ENCODE results near the gene LDLRAD3.

The LDLRAD3 gene

DNA sequence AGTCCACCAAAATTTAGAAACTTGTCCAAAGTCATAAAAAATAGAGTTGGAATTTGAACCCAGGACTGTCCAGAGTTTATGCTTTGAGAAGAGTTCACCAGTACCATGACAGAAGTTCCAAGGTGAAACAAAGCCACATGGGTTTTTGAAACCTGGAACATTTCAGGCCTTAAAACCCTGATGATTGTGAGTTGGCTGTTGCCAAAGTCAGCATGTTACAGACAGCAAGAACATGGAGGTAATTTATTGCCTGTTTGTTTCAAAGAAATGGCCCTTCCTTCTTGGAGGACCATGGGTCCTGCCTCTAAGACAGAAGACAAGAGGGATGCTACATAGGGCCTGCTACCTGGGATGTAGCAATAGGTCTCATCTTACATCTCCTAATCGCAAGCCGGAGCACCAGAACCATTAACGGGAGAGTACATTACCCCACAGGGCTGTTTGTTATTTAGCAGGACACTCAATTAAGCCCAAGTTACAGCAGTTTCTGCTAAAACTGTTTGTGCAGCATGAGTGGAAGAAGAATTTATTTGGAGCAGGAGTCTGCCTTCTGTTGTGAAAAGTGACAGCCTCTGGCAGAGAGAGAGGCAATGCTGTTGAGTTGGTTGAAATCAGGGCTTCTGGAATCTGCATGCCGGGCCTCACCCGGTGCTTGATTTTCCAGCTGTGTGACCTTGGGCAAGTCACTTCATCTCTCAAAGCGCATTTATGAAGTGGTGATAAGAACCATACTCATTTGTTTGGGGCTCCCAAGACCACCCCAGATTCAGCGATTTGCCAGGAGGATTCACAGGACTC lies 136.2 kb downstream of the LDLRAD3 start:
- Mint-ChIP-seq H3K9me3 (no peaks in the 10 kb centered on the region), H3K27me3 (no peaks in the 10 kb centered on the region), H3K4me3 (no peak overlapping the region), H3K36me3 (ENCODE audit: low read depth) (no peaks in the 10 kb centered on the region), H3K27ac (no peak overlapping the region), H3K4me1 (ENCODE audit: low read depth) (no peaks in the 10 kb centered on the region)

DNA sequence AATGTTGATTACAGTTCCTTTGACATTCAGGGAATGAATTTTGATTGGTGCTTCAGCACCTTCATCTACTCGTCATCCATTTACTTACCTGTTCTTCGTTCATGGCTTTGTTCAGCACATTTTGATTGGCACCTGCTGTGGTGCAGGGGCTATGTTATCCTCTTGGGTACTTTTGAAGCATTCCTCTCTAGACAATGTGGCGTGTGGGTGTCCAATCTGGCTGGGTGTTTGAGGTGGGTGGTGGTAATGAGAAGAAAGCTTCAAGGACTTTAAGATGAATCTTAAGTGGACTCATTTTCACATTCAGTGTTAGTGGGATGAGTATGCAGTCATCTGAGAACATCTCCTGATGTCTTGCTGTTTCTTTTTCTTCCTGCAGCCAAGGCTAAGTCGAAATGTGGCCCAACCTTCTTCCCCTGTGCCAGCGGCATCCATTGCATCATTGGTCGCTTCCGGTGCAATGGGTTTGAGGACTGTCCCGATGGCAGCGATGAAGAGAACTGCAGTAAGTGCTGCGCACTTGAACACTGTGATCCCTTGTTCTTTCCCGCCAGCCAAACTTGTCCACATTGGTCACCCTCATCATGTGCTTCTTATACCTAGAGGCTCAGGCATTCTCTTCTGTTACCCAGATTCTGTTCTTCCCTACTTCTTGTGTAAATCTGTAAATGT lies 137.5 kb downstream of the LDLRAD3 start:
- Mint-ChIP-seq H3K4me3 (no peak overlapping the region), H3K36me3 (ENCODE audit: low read depth) (no peaks in the 10 kb centered on the region), H3K9me3 (no peaks in the 10 kb centered on the region), H3K27ac (no peak overlapping the region), H3K4me1 (ENCODE audit: low read depth) (no peaks in the 10 kb centered on the region), H3K27me3 (no peaks in the 10 kb centered on the region)

DNA sequence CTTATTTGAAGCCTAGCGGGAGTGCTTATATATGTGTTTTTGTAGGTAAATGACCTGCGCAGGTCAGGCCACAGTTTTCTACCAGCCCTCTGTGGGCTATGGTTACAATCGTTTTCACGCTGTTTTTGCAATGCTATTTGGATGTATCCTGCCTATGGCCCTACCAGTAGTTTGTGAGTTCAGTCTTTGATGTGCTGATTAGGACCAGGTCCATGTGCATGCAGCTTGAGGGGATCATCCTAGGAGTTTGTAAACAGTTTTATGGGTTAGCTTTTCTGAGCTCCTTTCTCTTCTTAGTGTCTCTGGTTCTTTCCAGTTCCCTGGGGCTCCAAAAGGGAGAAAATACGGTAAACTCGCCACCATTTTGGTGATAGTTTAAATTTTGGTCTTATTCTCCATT lies 142.5 kb downstream of the LDLRAD3 start:
- no peak overlapping the region for H3K27ac Mint-ChIP-seq
- H3K4me3 Mint-ChIP-seq: no peak overlapping the region
- H3K27me3 Mint-ChIP-seq: peaks cover 11% of the 10 kb centered on the region
- no peaks in the 10 kb centered on the region for H3K9me3 Mint-ChIP-seq
- H3K36me3 Mint-ChIP-seq (ENCODE audit: low read depth): no peaks in the 10 kb centered on the region
- no peaks in the 10 kb centered on the region for H3K4me1 Mint-ChIP-seq (ENCODE audit: low read depth)

DNA sequence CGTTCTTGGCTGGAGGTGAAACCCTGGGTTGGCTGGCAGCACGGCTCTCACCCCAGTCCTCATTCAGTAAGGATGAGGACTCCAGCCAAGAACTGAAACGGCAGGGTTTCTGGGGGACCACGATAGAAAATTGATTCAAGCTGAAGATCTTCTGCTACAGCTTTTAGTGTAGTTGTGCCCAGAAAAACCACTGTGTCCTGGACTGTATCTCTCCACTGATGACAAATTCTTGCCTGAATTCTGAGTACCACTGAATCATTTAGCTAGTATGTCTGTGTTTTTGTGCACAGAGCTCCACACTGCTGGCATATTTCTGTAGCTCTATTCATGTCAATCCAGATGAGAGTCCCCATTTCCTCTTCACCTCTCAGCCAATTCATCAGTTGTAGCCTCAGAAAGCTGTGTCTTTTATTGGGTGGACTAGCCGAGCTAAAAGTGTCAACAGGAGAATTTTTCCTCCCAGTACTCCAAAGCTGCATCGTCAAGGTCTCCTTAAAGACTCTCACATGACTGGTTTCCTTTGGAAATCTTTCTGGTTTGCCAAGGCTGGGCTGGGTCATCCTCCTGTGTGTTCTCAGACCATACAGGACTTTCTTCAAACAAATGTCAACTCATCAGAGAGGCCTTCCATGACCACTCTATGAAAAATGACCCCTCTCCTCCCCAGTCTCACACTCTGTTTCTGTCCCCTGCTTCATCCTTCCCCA lies 144.6 kb downstream of the LDLRAD3 start:
- Mint-ChIP-seq H3K36me3 (ENCODE audit: low read depth) (no peaks in the 10 kb centered on the region), H3K27ac (no peak overlapping the region), H3K9me3 (no peaks in the 10 kb centered on the region), H3K27me3 (peaks cover 27% of the 10 kb centered on the region), H3K4me1 (ENCODE audit: low read depth) (no peaks in the 10 kb centered on the region), H3K4me3 (no peak overlapping the region)

GRCh38 chr11:36089920-36090319 lies 146.1 kb downstream of the LDLRAD3 start:
- no peak overlapping the region for H3K4me3 Mint-ChIP-seq
- peaks cover 36% of the 10 kb centered on the region for H3K27me3 Mint-ChIP-seq
- H3K4me1 Mint-ChIP-seq (ENCODE audit: low read depth): no peaks in the 10 kb centered on the region
- no peaks in the 10 kb centered on the region for H3K9me3 Mint-ChIP-seq
- no peak overlapping the region for H3K27ac Mint-ChIP-seq
- no peaks in the 10 kb centered on the region for H3K36me3 Mint-ChIP-seq (ENCODE audit: low read depth)

GRCh38 chr11:36090356-36091109 lies 146.7 kb downstream of the LDLRAD3 start:
- H3K4me3 Mint-ChIP-seq: no peak overlapping the region
- H3K36me3 Mint-ChIP-seq (ENCODE audit: low read depth): no peaks in the 10 kb centered on the region
- H3K27me3 Mint-ChIP-seq: peaks cover 36% of the 10 kb centered on the region
- H3K27ac Mint-ChIP-seq: no peak overlapping the region
- H3K9me3 Mint-ChIP-seq: no peaks in the 10 kb centered on the region
- H3K4me1 Mint-ChIP-seq (ENCODE audit: low read depth): no peaks in the 10 kb centered on the region

DNA sequence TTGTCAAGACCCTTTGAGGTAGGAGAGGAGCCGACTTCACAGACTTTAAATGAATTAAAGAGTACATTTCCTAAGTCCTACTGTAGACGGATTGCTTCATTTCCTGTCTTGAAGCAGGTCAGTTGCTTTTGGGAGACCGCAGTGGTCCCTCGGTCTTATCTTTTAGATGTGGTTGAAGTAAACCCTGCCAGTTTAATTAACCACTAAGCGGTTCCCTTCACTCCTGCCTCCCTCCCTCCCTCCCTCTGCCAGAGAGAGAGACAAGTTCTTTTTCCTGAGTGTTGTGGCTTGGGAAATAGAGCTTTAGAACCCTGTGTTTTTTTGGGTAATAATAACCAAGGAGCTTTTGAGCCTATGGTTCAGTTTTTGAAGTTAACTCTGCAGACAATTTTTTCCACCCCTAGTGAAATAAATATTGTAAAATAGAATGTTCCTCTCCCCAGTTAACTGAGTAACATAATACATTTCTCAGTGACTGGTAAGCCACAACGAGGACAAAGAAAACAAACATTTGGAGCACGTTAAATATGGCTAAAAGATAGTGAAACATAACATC lies 147.5 kb downstream of the LDLRAD3 start:
- Mint-ChIP-seq H3K9me3 (no peaks in the 10 kb centered on the region), H3K27me3 (peaks cover 36% of the 10 kb centered on the region), H3K4me3 (no peak overlapping the region), H3K36me3 (ENCODE audit: low read depth) (no peaks in the 10 kb centered on the region), H3K27ac (no peak overlapping the region), H3K4me1 (ENCODE audit: low read depth) (no peaks in the 10 kb centered on the region)

DNA sequence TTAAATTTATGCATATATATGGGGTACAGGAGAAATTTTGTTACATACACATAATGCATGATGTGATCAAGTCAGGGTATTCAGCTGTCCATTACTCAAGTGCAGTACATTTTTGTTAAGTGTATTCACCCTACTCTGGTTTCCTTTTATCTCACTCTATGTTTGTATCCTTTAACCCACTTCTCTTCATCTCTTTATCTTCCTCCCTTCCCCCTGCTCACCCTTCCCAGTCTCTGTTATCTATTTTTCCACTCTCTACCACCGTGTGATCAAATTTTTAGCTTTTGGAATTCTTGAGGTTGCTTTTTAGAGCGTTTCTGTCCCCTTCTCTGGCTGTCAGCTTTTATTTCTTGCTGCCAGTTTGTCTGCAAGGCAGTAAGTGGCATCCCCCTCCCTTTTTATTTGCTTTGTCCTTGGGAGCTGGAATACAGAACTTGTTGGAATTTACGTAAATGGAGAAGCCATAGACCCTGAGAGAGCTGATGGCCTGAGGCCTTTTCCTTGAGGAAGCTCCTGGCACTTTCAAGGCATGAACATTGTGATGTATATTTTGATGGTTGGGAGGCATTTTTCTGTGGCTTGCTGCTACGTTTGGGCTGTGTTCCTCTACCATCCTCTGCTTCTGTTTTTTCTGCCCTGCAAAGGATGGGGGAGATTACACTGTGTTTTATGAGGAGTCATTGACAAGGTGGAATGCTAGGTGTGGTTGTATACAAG lies 148.6 kb downstream of the LDLRAD3 start:
- Mint-ChIP-seq H3K36me3 (ENCODE audit: low read depth) (no peaks in the 10 kb centered on the region), H3K4me1 (ENCODE audit: low read depth) (no peaks in the 10 kb centered on the region), H3K4me3 (no peak overlapping the region), H3K27ac (no peak overlapping the region), H3K9me3 (no peaks in the 10 kb centered on the region), H3K27me3 (peaks cover 45% of the 10 kb centered on the region)

DNA sequence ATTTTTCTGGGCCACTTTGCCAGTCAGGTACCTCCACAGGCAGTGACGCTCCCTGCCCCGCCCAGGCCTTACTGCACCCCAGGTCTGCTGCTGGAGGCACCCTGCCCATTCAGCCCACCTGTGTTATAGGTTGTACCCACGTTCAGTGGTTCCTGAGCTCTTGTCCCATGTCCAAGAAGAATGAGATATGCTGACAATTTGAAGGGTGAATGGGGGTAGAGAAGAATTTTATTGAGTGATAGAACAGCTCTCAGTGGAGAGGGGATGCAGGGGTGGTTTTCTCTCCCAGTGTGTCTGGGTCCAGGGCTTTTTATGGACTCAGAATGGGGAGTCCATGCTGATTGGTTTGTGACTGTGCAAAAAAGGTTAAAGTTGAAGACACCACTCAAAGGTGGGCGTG lies 149.7 kb downstream of the LDLRAD3 start:
- Mint-ChIP-seq H3K36me3 (ENCODE audit: low read depth) (no peaks in the 10 kb centered on the region), H3K9me3 (no peaks in the 10 kb centered on the region), H3K27ac (no peak overlapping the region), H3K4me3 (no peak overlapping the region), H3K4me1 (ENCODE audit: low read depth) (no peaks in the 10 kb centered on the region), H3K27me3 (peaks cover 45% of the 10 kb centered on the region)

DNA sequence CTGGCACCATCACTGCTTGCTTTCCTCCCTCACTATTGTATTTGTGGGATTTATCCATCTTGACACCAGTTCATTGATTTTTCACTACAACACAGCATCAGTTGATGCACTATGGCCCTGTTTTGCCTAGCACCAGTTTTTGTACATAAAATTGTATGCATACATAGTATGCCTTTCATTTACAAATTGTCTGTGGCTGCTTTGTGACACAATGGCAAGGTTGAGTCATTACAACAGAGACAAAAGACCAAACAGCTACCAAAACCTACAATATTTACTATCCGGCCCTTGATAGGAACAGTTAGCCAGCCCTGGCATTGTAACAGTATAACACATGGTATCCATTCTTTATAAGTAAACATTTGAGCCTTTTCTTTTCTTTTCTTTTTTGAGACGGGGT lies 150.3 kb downstream of the LDLRAD3 start:
- Mint-ChIP-seq H3K4me3 (no peak overlapping the region), H3K27me3 (peaks cover 41% of the 10 kb centered on the region), H3K9me3 (no peaks in the 10 kb centered on the region), H3K27ac (no peak overlapping the region), H3K36me3 (ENCODE audit: low read depth) (no peaks in the 10 kb centered on the region), H3K4me1 (ENCODE audit: low read depth) (no peaks in the 10 kb centered on the region)

GRCh38 chr11:36095716-36096115 lies 151.9 kb downstream of the LDLRAD3 start:
- H3K4me1 Mint-ChIP-seq (ENCODE audit: low read depth): no peaks in the 10 kb centered on the region
- no peak overlapping the region for H3K4me3 Mint-ChIP-seq

DNA sequence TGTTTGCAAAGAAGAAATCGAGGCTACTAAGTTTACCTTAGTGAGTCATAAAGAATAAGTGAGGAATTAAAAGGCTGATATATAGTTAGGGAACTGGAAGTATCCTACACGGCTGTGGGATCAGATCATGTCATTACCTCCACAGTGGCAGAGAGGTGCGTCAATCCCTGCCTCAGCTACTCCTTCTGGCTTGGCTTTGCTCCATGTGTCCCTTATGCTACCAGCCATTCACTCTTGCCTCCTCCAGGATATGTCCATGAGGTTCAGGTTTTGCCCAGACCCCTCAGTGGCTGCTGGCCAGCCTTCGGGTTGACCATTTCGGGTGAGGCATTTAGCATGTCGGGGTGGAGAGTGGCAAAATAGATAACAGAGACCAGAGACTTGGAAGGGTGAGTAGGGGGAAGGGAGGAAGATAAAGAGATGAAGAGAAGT lies 153.4 kb downstream of the LDLRAD3 start:
- Mint-ChIP-seq H3K27ac (no peak overlapping the region), H3K4me3 (no peak overlapping the region), H3K36me3 (ENCODE audit: low read depth) (no peaks in the 10 kb centered on the region), H3K27me3 (peaks cover 27% of the 10 kb centered on the region), H3K4me1 (ENCODE audit: low read depth) (no peaks in the 10 kb centered on the region), H3K9me3 (no peaks in the 10 kb centered on the region)

More at GRCh38 chr11:36095716-36096115, 151.9 kb downstream of the LDLRAD3 start:
- H3K36me3 Mint-ChIP-seq (ENCODE audit: low read depth): no peaks in the 10 kb centered on the region
- peaks cover 35% of the 10 kb centered on the region for H3K27me3 Mint-ChIP-seq
- no peaks in the 10 kb centered on the region for H3K9me3 Mint-ChIP-seq
- no peak overlapping the region for H3K27ac Mint-ChIP-seq

DNA sequence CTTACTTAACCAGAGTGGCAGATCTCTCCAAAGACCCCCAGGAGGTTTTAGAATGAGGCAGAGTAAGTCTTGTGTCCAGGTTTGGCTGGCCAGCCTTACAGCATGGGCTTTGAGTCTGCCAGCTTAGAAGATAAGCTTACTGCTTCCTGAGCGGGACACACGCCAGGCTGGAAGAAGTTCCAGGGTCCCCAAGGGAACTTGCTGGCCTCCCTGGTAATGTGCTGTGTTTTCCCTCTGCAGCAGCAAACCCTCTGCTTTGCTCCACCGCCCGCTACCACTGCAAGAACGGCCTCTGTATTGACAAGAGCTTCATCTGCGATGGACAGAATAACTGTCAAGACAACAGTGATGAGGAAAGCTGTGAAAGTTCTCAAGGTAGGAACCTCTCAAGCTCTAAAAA lies 154.2 kb downstream of the LDLRAD3 start:
- no peaks in the 10 kb centered on the region for H3K36me3 Mint-ChIP-seq (ENCODE audit: low read depth)
- H3K9me3 Mint-ChIP-seq: no peaks in the 10 kb centered on the region
- peaks cover 20% of the 10 kb centered on the region for H3K27me3 Mint-ChIP-seq
- no peak overlapping the region for H3K4me3 Mint-ChIP-seq
- H3K4me1 Mint-ChIP-seq (ENCODE audit: low read depth): no peaks in the 10 kb centered on the region
- no peak overlapping the region for H3K27ac Mint-ChIP-seq

GRCh38 chr11:36098853-36099375 lies 155.1 kb downstream of the LDLRAD3 start:
- Mint-ChIP-seq H3K27me3 (peaks cover 13% of the 10 kb centered on the region), H3K4me3 (no peak overlapping the region), H3K36me3 (ENCODE audit: low read depth) (no peaks in the 10 kb centered on the region), H3K9me3 (no peaks in the 10 kb centered on the region), H3K4me1 (ENCODE audit: low read depth) (no peaks in the 10 kb centered on the region), H3K27ac (no peak overlapping the region)

All from stimulated activated naive CD8-positive, alpha-beta T cell treated with anti-CD3 and anti-CD28 coated beads, Interleukin-15, Interleukin-2, amounts not matched to agents 100 ng/mL and 50 ng/mL, for 24 hours (primary cell).